ENCODE results near the gene KCNQ5. TPM values are rescaled to one million over a fixed set of nuclear protein-coding genes. Genes with fewer than 3 reads are reported as not detected.
A peak's percentile ranks its signal among the peaks of the same experiment; 100 is the strongest.
"Not testable (repeated sequence)": the region's sequence is repeated elsewhere in the genome, so short reads cannot be mapped to it uniquely, and the experiment has no call there.

Gene KCNQ5
- total and polyA plus RNA-seq, 10 of the 15 experiments (the other 5 are each of a cell fraction or from before 2014, with no cell fraction given), result 0.60 to 16.2 (median 3.2) TPM

GRCh38 chr6:73182021-73182607 lies 560.2 kb downstream of the KCNQ5 start:
- WGBS (ENCODE audit: insufficient coverage, insufficient replicate concordance, low lambda C conversion rate, missing lambda C conversion rate), result 50% methylated on average over 2 of the region's 2 CpGs
- POLR2A ChIA-PET, result no interaction called here
- Histone ChIP-seq H3K27me3 (replicated peaks in 1 of 2; ENCODE audit: control insufficient read depth in 2 of 2, insufficient read depth in 2 of 2, low read length in 1 of 2) (no peaks in the 10 kb centered on the region), H3K9ac (ENCODE audit: control insufficient read depth, insufficient read depth, low read length) (no peak overlapping the region), H3K36me3 (ENCODE audit: control insufficient read depth in 2 of 2, insufficient read depth in 2 of 2, low read length in 1 of 2) (no peaks in the 10 kb centered on the region), H3K79me2 (ENCODE audit: control insufficient read depth, insufficient read depth, low read length) (no peaks in the 10 kb centered on the region), H2AFZ (ENCODE audit: control insufficient read depth, low read depth, low read length) (no peak overlapping the region), H3K4me3 (no peak overlapping the region), H4K20me1 (ENCODE audit: control insufficient read depth, insufficient read depth) (no peaks in the 10 kb centered on the region), H3K27ac (ENCODE audit: control insufficient read depth, insufficient read depth) (no peak overlapping the region), H3K4me2 (ENCODE audit: control insufficient read depth, insufficient read depth) (no peak overlapping the region), H3K9me3 (replicated peaks; ENCODE audit: control insufficient read depth, insufficient read depth, low read length) (no peaks in the 10 kb centered on the region), H3K4me1 (ENCODE audit: control insufficient read depth, insufficient read depth, low read length) (peaks cover 12% of the 10 kb centered on the region)
- intact Hi-C loops (cut with micrococcal nuclease; ENCODE audit: unreplicated experiment) (loop anchor here (5.0 kb wide), 1 partner anchor 660 kb away; no protein-coding TSS in a partner anchor), in situ Hi-C loops (cut with MboI) (loop anchor here (5.0 kb wide), 1 partner anchor 565 kb away; no protein-coding TSS in a partner anchor)
- CTCF ChIA-PET, result interaction anchor here (1.0 to 6.0 kb wide), 7 partner anchors 13 to 771 kb away, joined by 3 to 41 read pairs (median 10); no protein-coding TSS in a partner anchor
- ATAC-seq, result no peak
- TF ChIP-seq USF1 (IDR thresholded peaks at IDR 0.05; ENCODE audit: borderline replicate concordance, extremely low read length, insufficient read depth, low read depth, low read length) (no peak), ZBTB40 (IDR thresholded peaks at IDR 0.05; ENCODE audit: borderline replicate concordance) (peak; percentile 82), RUNX3 (IDR thresholded peaks at IDR 0.05; ENCODE audit: low read length) (no peak)
- no TSS peak for BruUV-seq (replicated peaks)
- RAD21 ChIA-PET (ENCODE audit: unreplicated experiment), result interaction anchor here (4.5 kb wide), 1 partner anchor 566 kb away, joined by 29 read pairs; no protein-coding TSS in a partner anchor
- DNase-seq (ENCODE audit: low read depth, low spot score), result no peak
- no peak for FAIRE-seq
- SMC1A ChIA-PET (ENCODE audit: uncharacterized antibody, unreplicated experiment), result interaction anchor here (0.6 to 2.6 kb wide), 9 partner anchors 53 to 771 kb away, joined by 3 to 13 read pairs (median 4); no protein-coding TSS in a partner anchor

- FAIRE-seq; H3K79me2 ChIP-seq (ENCODE audit: control insufficient read depth, insufficient read depth, low read length); CTCF ChIA-PET; H3K36me3 ChIP-seq (ENCODE audit: control insufficient read depth in 2 of 2, insufficient read depth in 2 of 2, low read length in 1 of 2); DNase-seq (ENCODE audit: low read depth, low spot score); H3K27ac ChIP-seq (ENCODE audit: control insufficient read depth, insufficient read depth); H4K20me1 ChIP-seq (ENCODE audit: control insufficient read depth, insufficient read depth); POLR2A ChIA-PET; H3K4me1 ChIP-seq (ENCODE audit: control insufficient read depth, insufficient read depth, low read length); in situ Hi-C loops (cut with MboI); SMC1A ChIA-PET (ENCODE audit: uncharacterized antibody, unreplicated experiment); H3K27me3 ChIP-seq (replicated peaks in 1 of 2; ENCODE audit: control insufficient read depth in 2 of 2, insufficient read depth in 2 of 2, low read length in 1 of 2); H2AFZ ChIP-seq (ENCODE audit: control insufficient read depth, low read depth, low read length); H3K4me2 ChIP-seq (ENCODE audit: control insufficient read depth, insufficient read depth); H3K4me3 ChIP-seq; intact Hi-C loops (cut with micrococcal nuclease; ENCODE audit: unreplicated experiment); ATAC-seq; BruUV-seq (replicated peaks); RAD21 ChIA-PET (ENCODE audit: unreplicated experiment); H3K9me3 ChIP-seq (replicated peaks; ENCODE audit: control insufficient read depth, insufficient read depth, low read length); H3K9ac ChIP-seq (ENCODE audit: control insufficient read depth, insufficient read depth, low read length): not testable (repeated sequence)
- WGBS (ENCODE audit: insufficient coverage, insufficient replicate concordance, low lambda C conversion rate, missing lambda C conversion rate), result 98% methylated on average over 4 of the region's 4 CpGs
Observed at GRCh38 chr6:73193302-73193701, 571.4 kb downstream of the KCNQ5 start.

Measured in GM12878 (cell line).